Caco-2 (cell line): ENCODE results near the gene DGKI. TPM values are rescaled to one million over a fixed set of nuclear protein-coding genes. Genes with fewer than 3 reads are reported as not detected.

Experiments used
- BruUV-seq: library from RNA; stranded (reverse); fragments of 400-500 nt; replicated peaks from 2 replicates; lab custom pipeline; 2021; lab: Mats Ljungman, UMichigan
- CTCF ChIA-PET: fragments of 300-600 bp; sonication (Branson Sonifier 250); formaldehyde crosslinking; loops from one replicate; lab custom pipeline; 2022; ENCODE audit warnings: antibody characterized with exemption; lab: Charles Lee
- POLR2A ChIA-PET: fragments of 300-600 bp; sonication (Branson Sonifier 250); formaldehyde crosslinking; loops from one replicate; lab custom pipeline; 2022; ENCODE audit warnings: antibody characterized with exemption; lab: Charles Lee
- DNase-seq, 2 experiments: peaks; one replicate each; pipeline versions ENCODE4 v3.0.0 to v3.0.0-alpha.2; 2020 to 2022
- H3K27me3 ChIP-seq: replicated peaks from 2 replicates; pipeline ENCODE4 v1.6.0; 2011; ENCODE audit warnings: low read length; ENCODE audit not compliant: control insufficient read depth, insufficient read depth
- H3K36me3 ChIP-seq: 2 replicates; pipeline ENCODE4 v1.5.1; 2011; ENCODE audit warnings: low read length; ENCODE audit not compliant: control insufficient read depth, insufficient read depth
- H3K4me1 ChIP-seq: fragments of 250-450 bp; sonication (Bioruptor Pico); 2 replicates; pipeline ENCODE4 v1.5.1; 2020; ENCODE audit warnings: mild to moderate bottlenecking
- H3K4me3 ChIP-seq: 2 replicates; pipeline ENCODE4 v1.5.1; 2011; ENCODE audit warnings: low read depth, mild to moderate bottlenecking, control low read depth, low read length
- H3K9me3 ChIP-seq: fragments of 250-450 bp; sonication (Bioruptor Pico); 2 replicates; pipeline ENCODE4 v1.5.1; 2020; ENCODE audit warnings: mild to moderate bottlenecking, moderate library complexity
- H3K27ac Mint-ChIP-seq: one replicate; pipeline ENCODE4 v1.8.0; 2022; ENCODE audit warnings: mixed read lengths; ENCODE audit not compliant: unreplicated experiment
- H3K27me3 Mint-ChIP-seq: one replicate; pipeline ENCODE4 v1.8.0; 2022; ENCODE audit warnings: mixed read lengths; ENCODE audit not compliant: insufficient read depth, unreplicated experiment
- H3K36me3 Mint-ChIP-seq: one replicate; pipeline ENCODE4 v1.8.0; 2022; ENCODE audit warnings: mild to moderate bottlenecking, mixed read lengths; ENCODE audit not compliant: insufficient read depth, unreplicated experiment
- H3K4me1 Mint-ChIP-seq: one replicate; pipeline ENCODE4 v1.8.0; 2022; ENCODE audit warnings: low read depth, mixed read lengths; ENCODE audit not compliant: unreplicated experiment
- H3K4me3 Mint-ChIP-seq: one replicate; pipeline ENCODE4 v1.8.0; 2022; ENCODE audit warnings: mild to moderate bottlenecking, moderate library complexity, mixed read lengths; ENCODE audit not compliant: unreplicated experiment
- H3K9me3 Mint-ChIP-seq: one replicate; pipeline ENCODE4 v1.8.0; 2022; ENCODE audit warnings: mixed read lengths; ENCODE audit not compliant: unreplicated experiment
- CTCF ChIP-seq, 2 experiments: fragments of 200-600 bp in 1 of 2; IDR thresholded peaks; 1 replicate in 1 of 2; 2 replicates in 1 of 2; pipeline versions ENCODE4 v1.5.1 to v1.8.0; 2011 to 2022; ENCODE audit warnings: antibody characterized with exemption in 1 of 2, control low read depth in 1 of 2, inconsistent platforms in 1 of 2, low read depth in 1 of 2, low read length in 1 of 2, mild to moderate bottlenecking in 1 of 2, moderate library complexity in 1 of 2; ENCODE audit not compliant: insufficient read depth in 1 of 2, severe bottlenecking in 1 of 2, unreplicated experiment in 1 of 2
- intact Hi-C: fragments of 100-400 bp; cut with micrococcal nuclease; formaldehyde crosslinking; loops from one replicate; pipeline ENCODE4 v1.10.0; 2022; ENCODE audit not compliant: unreplicated experiment
- total RNA-seq: library from RNA; stranded (reverse); gene quantifications from 2 replicates; pipeline ENCODE4 v1.2.3, GENCODE V29; 2022

DGKI gene
- total RNA-seq, 1 experiment from 2014 or later = 0.84 TPM

DNA sequence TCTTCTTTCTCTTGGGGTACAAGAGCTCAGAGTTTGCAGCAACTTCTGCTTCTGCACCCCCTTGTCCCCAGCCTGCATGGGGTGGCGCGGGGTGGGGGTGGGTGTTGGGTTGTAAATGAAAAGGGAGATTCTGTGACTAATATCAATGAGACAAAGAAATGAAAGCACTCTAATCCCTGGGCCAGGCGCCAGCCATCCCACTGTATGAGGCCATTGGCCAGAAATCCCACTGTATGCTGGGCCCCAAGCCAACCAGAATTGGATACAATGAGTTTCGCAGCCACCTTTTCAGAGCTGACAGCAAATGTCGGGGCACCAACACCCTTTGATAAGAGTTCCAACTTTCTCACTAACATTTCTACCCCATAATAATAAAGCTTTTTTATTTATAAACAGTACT is 492.4 kb downstream of the DGKI start:
- no peak for TF ChIP-seq CTCF (IDR thresholded peaks at IDR 0.05; ENCODE audit: insufficient read depth in 1 of 2, low read depth in 1 of 2, low read length in 1 of 2, severe bottlenecking in 1 of 2, unreplicated experiment in 1 of 2)
- H3K4me1 Mint-ChIP-seq = no peaks in the 10 kb centered on the region
- H3K36me3 Mint-ChIP-seq = no peaks in the 10 kb centered on the region
- Histone ChIP-seq H3K27me3 (no peaks in the 10 kb centered on the region), H3K36me3 (no peaks in the 10 kb centered on the region), H3K4me1 (no peaks in the 10 kb centered on the region), H3K9me3 (peaks cover 5% of the 10 kb centered on the region; the same call in 1 of the 2 replicates), H3K4me3 (no peak overlapping the region)
- H3K27ac Mint-ChIP-seq = no peak overlapping the region
- no TSS peak for BruUV-seq
- H3K4me3 Mint-ChIP-seq = no peak overlapping the region
- CTCF ChIA-PET = no interaction called here
- H3K27me3 Mint-ChIP-seq = peaks cover 3% of the 10 kb centered on the region
- POLR2A ChIA-PET = no interaction called here
- no peak for DNase-seq
- intact Hi-C loops = no loop called here
- peaks cover 18% of the 10 kb centered on the region for H3K9me3 Mint-ChIP-seq

GRCh38 chr7:137351941-137352340 is 494.8 kb downstream of the DGKI start:
- H3K4me1 Mint-ChIP-seq = no peaks in the 10 kb centered on the region
- no peaks in the 10 kb centered on the region for H3K9me3 ChIP-seq
- BruUV-seq = no TSS peak
- no peak overlapping the region for H3K27ac Mint-ChIP-seq
- no peaks in the 10 kb centered on the region for H3K36me3 Mint-ChIP-seq
- H3K4me3 ChIP-seq = no peak overlapping the region
- ChIA-PET CTCF (no interaction called here), POLR2A (no interaction called here)
- H3K36me3 ChIP-seq = no peaks in the 10 kb centered on the region
- intact Hi-C loops = no loop called here
- no peak for DNase-seq
- H3K4me1 ChIP-seq = no peaks in the 10 kb centered on the region
- no peaks in the 10 kb centered on the region for H3K9me3 Mint-ChIP-seq
- H3K4me3 Mint-ChIP-seq = no peak overlapping the region
- H3K27me3 ChIP-seq = no peaks in the 10 kb centered on the region
- H3K27me3 Mint-ChIP-seq = peaks cover 3% of the 10 kb centered on the region
- no peak for TF ChIP-seq CTCF (IDR thresholded peaks at IDR 0.05; ENCODE audit: insufficient read depth in 1 of 2, low read depth in 1 of 2, low read length in 1 of 2, severe bottlenecking in 1 of 2, unreplicated experiment in 1 of 2)

- Mint-ChIP-seq H3K27me3 (peaks cover 9% of the 10 kb centered on the region), H3K27ac (no peak overlapping the region), H3K9me3 (no peaks in the 10 kb centered on the region), H3K4me1 (no peaks in the 10 kb centered on the region), H3K4me3 (no peak overlapping the region), H3K36me3 (no peaks in the 10 kb centered on the region)
- Histone ChIP-seq H3K27me3 (no peaks in the 10 kb centered on the region), H3K4me3 (no peak overlapping the region), H3K9me3 (no peaks in the 10 kb centered on the region), H3K4me1 (no peaks in the 10 kb centered on the region), H3K36me3 (no peaks in the 10 kb centered on the region)
- CTCF ChIA-PET = no interaction called here
- BruUV-seq = no TSS peak
- intact Hi-C loops = no loop called here
- TF ChIP-seq CTCF (IDR thresholded peaks at IDR 0.05; ENCODE audit: insufficient read depth in 1 of 2, low read depth in 1 of 2, low read length in 1 of 2, severe bottlenecking in 1 of 2, unreplicated experiment in 1 of 2) = no peak
- no peak for DNase-seq
- POLR2A ChIA-PET = no interaction called here
Observed at GRCh38 chr7:137345799-137346449, 500.9 kb downstream of the DGKI start.
